GM13976 (cell line): Measurements from ENCODE around the gene RGS7.

Experiments used
- DNase-seq: peaks from one replicate; pipeline ENCODE4 v3.0.0; 2012; ENCODE audit warnings: low spot score
- CTCF ChIP-seq: IDR thresholded peaks from 2 replicates; pipeline ENCODE4 v1.5.1; 2012; ENCODE audit warnings: borderline replicate concordance, mild to moderate bottlenecking; ENCODE audit not compliant: insufficient read depth; ENCODE audit errors: extremely low read depth, missing control alignments, control extremely low read depth
- in situ Hi-C: fragments of 300-500 bp; cut with MboI; formaldehyde crosslinking; loops from one replicate; pipeline ENCODE4 v1.12.0; 2022; ENCODE audit warnings: low sequenced_read_pairs, mixed read lengths, inconsistent platforms; ENCODE audit not compliant: unreplicated experiment

Gene RGS7

DNA sequence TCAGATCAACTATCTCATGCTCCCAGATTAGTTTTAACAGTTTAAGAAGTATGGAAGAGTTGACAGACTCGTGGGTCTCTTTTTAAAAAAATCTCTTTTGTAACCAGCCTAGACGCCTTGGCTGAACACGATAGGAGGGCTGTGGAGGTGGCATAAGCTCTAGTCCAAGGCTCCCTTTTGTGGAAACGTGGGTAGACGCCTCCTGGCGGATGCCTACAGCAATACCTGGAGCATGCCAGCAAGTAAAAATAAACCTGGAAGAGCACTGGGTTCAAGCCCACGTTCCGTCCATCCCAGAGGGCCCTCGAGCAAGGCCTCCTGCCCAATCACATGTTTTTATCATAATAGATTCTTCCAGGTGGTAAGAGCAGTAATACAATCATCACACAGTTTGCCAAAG is 87.9 kb downstream of the RGS7 start:
- in situ Hi-C loops = no loop called here
- DNase-seq = no peak
- peak; percentile 3 for TF ChIP-seq CTCF

DNA sequence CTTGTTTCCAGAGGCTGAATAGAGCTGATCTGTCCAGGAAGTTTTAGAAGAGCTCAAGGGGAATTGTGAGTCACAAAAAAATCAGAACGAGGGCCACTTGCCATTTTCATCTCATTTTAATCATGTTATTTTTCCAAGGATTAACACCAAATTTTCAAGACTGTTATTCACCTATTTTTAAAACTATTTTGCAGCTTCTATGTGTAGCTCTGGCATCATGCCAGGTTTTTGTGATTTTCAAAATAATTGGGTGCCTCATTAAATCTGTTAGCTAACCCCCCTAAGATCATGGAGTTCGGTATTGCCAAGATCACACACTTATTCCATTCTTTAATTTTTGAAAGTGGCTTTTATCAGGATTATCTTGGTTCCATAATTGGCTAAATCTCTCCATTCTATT is 90.9 kb downstream of the RGS7 start:
- in situ Hi-C loops = no loop called here
- TF ChIP-seq CTCF = no peak
- DNase-seq = no peak

- in situ Hi-C loops = no loop called here
- no peak for TF ChIP-seq CTCF
Observed at GRCh38 chr1:241265428-241265827, 91.6 kb downstream of the RGS7 start.

DNA sequence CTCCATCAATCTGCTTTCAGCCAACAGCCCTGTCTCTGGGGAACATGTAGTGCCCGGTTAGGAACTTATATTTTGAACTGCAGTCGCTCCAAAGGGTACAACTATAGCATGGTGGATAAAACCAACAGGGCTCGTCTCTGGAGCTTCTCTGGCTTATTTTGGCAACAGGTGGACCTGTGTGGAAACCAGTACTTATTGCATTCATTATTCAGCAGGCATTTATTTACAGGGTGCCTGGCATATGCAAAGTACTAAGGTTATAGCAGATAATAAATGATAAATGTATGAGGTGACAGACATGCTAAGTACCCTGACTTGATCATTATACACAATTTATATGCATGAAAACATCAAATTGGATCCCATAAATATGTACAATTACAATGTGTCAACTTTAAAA is 93.7 kb downstream of the RGS7 start:
- in situ Hi-C loops = no loop called here
- no peak for DNase-seq
- no peak for TF ChIP-seq CTCF

More at GRCh38 chr1:241265428-241265827, 91.6 kb downstream of the RGS7 start:
- DNase-seq = no peak

DNA sequence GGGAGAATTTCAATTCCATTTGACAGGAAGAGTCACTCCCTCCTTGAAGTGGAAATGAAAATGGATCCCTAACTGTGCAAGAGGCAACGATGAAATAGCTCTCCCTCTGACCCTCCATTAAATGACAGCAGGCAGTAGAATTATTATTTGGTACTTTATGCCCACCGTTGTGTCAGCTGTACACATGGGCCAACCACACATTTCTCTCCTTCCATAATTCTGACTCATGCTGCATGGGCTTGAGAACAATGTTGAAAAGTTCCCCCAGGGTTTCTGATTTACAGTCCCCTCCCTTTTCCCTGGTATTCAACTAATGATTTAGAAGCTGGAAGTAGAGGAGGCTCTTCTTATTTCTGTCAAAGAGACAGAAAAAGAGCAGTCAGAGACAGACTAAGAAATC is 103.5 kb downstream of the RGS7 start:
- in situ Hi-C loops = no loop called here
- no peak for DNase-seq
- no peak for TF ChIP-seq CTCF

DNA sequence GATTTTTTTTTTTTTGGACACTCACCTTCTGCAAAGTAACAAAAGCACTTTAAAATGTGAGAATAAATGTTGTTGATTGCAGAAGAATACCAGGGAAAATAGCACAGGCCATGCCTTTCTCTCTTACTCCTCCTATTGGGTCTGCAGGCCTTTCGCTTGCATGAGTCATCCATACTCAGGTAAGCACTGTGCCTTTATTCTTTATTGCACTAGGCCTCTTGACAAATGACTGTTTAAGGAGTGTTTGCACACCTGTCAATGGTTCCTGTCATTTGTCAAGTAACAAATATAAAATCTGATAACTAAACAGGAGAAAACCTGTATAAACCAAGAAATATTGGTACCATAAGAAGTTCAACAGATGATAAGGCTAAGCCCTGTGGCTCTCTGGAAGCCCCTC is 106.5 kb downstream of the RGS7 start:
- no peak for DNase-seq
- in situ Hi-C loops = no loop called here
- no peak for TF ChIP-seq CTCF

DNA sequence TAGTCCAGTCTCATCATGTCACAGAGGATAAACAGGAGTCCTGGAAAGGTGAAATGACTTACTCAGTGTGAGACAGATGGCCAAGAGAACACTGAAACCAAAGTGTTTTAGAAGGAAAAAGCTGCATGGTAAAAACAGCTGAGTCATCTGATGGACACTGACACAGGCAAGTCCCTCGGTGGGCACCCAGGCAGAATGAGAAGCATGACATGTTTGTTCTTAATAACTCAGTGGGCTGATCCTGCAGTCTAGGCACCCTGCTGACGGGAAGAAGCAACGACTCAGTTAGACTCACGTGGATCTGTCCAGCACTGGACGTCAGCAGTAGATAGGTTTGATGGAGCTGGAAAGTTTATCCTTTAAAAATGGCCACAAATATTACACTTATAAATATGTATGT is 116.9 kb downstream of the RGS7 start:
- in situ Hi-C loops = no loop called here
- no peak for DNase-seq
- no peak for TF ChIP-seq CTCF
